DMS153 treated with DMSO at 0.1 percent for 48 hours (cell line): ENCODE data around the gene MCRIP1.
"Not testable (repeated sequence)": the region's sequence is repeated elsewhere in the genome, so short reads cannot be mapped to it uniquely, and the experiment has no call there.

Experiments used
- DNase-seq: peaks from one replicate; lab custom pipeline; 2025; ENCODE audit not compliant: unreplicated experiment; lab: John Stamatoyannopoulos, UW

Gene MCRIP1

GRCh38 chr17:81841866-81842265, 8.8 kb upstream of the MCRIP1 start:
- DNase-seq: no peak

DNA sequence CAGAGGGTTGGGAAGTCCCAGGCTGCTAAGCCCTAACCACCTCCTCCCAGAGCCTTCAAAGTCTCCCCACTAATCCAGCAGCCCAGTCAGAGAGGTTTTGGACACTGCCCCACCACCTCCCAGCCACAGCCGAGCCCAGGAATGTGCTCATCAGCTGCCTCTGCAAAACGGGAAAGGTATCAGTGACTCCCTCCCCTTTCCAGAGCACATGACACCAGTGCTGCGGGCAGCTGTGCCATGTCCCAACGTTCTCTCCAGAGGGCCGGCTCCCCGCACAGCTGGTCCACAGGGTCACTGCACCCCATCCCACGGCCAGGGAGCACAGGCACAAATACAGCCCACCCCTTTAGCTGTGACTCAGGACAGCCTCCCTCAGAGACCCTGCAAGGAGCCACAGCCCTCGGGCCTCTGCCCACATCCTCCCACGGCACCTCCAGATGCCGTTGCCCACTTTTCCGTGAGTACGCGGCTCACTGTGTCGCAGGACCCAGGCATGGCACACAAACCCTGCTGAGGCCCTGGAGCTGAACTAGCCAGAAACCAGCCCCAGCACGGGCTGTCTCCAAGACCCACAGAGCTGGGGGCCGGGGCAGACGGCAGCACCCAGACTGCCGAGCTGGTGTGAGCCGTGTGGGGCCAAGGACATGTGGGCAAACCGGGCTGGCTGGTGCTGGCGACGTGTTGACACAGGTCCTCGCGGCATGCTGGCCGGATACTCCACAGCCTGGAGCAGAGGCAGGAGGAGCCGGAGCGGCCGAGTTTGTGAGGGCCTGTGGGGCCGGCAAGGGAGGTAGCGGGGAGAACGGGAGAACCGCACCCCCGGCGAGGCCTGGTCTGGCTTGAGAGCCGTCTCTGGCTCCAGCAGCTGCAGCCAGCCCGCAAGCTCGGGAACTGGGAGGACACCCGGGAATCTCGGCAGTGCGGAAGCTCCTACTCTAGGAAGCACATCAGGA, 8.0 kb upstream of the MCRIP1 start:
- DNase-seq: no peak

DNA sequence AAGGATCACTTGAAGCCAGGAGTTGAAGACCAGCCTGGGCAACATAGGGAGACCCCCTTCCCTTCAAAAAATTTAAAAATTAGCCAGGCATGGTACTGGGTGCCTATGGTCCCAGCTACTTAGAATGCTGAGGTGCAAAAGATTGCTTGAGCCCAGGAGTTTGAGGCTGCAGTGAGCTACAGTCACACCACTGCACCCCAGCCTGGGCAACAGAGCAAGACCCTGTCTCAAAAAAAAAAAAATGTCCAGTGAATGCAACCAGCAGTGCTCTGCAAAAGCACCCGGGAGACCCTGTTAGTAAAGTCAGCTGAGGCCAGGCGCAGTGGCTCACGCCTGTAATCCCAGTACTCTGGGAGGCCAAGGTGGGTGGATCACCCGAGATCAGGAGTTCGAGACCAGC, 7.0 kb upstream of the MCRIP1 start:
- DNase-seq: not testable (repeated sequence)

- DNase-seq: no peak
Measured at GRCh38 chr17:81839301-81839700, 6.2 kb upstream of the MCRIP1 start.

DNA sequence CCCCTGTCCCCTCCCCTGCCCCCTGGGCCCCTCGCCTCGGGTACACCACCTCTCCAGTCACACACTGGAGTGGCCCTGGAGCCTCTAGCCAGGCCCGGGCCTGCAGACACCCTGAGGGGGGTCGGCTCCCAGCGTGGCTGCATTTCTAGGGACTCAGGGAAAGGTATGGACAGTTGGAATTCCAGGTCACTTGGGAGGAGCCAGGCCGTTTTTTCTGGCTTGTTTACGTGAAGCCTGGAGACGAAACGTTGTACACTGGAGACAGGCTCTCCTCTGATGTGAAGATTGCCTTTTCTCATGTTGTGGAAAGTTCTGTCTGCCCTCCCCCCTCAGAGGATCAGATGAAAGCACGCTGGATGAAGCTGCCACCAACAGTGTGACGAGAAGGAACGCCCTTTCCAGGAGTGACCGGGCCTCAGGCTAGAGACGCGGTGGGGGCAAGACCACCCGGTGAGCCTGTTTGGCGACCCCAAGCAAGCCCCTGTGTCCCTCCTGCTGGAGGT, 5.7 kb upstream of the MCRIP1 start:
- no peak for DNase-seq

DNA sequence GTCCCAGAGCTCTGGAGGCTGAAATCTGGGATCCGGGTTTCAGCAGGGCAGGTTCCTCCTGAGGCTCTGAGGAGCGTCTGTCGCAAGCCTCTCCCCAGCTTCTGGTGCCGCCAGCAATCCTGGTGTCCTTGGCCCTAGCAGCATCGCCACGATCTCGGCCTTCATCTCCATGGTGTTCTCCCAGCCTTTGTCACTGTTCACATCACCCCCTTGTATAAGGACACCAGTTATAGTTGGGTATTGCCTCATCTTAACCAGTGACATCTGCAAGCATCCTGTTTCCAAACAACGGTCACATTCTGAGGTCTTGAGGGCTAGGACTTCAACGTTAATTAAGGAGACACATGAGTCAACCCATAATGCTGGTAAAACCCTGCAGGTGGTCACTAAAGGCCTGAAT, 4.5 kb upstream of the MCRIP1 start:
- no peak for DNase-seq

GRCh38 chr17:81834831-81835267, 1.8 kb upstream of the MCRIP1 start, which contains the start of gene PPP1R27:
PPP1R27 (minus strand) TSS chr17:81835050; CDS start chr17:81834953, 97 bp downstream.
- no peak for DNase-seq

GRCh38 chr17:81833921-81834830, 1.1 kb upstream of the MCRIP1 start:
- no peak for DNase-seq

GRCh38 chr17:81832608-81833159, 407 bp downstream of the MCRIP1 start:
- no peak for DNase-seq

DNA sequence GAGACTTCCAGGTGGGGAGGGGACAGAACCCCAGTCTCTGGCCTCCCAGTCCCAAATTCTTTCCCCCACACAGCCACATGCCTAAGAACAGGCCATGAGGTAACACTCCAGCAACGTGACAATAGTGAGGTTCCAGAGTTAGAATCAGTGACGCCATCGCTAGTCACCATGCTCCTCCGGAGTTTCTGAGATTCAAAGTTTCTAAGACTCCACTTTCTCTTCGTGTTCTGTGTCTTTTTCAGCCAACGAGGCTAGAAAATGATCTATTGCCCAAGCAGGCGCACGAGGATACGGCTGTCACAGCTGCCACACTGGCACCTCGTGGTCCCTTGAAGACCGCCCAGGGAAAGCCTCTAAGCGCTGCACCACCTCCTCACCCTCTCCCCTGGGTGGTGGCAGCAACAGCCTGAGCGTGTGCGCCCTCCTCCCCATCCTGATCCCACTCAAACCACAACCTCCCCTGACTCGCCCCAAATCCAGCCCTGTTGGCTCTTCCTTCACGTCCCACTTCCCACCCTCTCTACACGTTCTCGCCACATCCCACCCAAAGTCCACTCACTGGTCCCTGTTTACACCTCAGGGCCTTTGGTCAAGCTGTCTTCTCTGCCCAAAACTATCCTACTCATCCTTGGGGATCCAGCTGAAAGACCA, 1.0 kb downstream of the MCRIP1 start:
- DNase-seq: no peak

GRCh38 chr17:81831563-81831956, 1.5 kb downstream of the MCRIP1 start:
- no peak for DNase-seq

DNA sequence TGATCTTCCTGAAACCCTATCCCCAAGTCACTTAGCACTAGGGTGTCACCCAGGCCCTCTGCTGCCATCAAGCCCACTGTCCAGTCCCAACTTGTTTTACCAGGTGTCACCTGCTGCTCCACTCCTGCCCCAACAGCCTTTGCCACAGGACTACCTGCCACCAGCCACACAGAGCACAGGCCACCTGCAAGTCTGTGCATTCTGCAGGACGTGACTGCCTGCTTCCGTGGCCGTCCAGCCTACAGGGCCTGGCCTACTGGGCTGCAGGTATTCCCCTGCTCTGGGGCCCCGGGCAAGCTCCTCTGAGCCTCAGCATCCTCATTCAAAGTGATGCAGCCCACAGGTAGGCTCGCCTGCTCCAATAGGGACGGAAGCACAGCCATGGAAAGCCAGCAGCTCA, 3.2 kb downstream of the MCRIP1 start:
- DNase-seq: no peak

GRCh38 chr17:81828656-81829055, 4.4 kb downstream of the MCRIP1 start:
- DNase-seq: no peak

DNA sequence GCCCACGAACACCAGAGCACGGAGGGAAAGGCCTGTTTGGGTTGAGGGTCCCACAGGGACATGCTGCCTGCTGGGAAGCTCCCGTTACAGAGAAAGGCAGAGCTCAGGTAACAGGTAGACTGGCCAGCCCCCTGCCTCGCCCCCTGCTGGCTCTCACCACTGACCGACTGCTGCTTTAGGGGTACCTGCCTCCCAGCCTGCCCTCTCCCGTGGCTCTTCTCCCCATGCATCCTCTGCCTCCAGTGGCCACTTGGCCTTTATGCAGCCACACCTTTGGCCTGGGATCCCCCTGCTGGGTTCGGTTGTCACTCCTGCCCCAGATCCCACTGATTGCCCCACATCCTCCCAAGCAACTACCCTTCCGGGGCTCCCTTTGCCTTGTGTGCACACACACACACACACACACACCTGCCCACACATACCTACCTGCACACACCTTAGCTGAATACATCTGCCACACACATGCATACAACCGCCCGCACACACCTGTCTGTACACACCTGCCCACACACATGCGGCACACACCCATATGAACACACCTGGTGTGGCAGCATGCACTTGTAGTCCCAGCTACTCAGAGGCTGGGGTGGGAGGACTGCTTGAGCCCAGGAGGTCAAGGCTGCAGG, 7.1 kb downstream of the MCRIP1 start:
- DNase-seq: no peak

- no peak for DNase-seq
Measured at GRCh38 chr17:81824595-81824994, 8.5 kb downstream of the MCRIP1 start.

GRCh38 chr17:81823820-81824550, 9.1 kb downstream of the MCRIP1 start:
- DNase-seq: no peak

GRCh38 chr17:81822996-81823819, 9.9 kb downstream of the MCRIP1 start:
- no peak for DNase-seq

DNA sequence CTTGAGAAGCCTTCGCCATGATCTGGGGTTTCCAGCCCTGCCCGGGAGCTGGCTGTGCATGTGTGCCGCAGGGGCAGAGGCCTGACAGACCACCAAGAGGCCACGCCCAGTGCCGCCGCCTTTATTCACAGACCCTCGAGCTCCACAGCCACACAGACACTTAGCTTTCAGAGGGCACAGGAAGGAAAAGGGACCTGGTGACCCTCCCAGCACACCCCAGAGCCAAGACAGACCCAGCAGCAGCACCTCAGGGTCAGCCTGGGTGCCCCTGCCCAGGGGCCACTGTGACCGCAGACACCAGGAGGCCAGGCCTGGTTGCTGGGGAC, 10.8 kb downstream of the MCRIP1 start:
- DNase-seq: no peak
